A673 (cell line): ENCODE data around the gene MRE11. TPM values are rescaled to one million over a fixed set of nuclear protein-coding genes. Genes with fewer than 3 reads are reported as not detected.

Source experiments
- BruUV-seq: library from RNA; stranded (reverse); fragments of 400-500 nt; replicated peaks from 2 replicates; lab custom pipeline; 2021; lab: Mats Ljungman, UMichigan
- CTCF ChIA-PET: fragments of 300-600 bp; sonication (Branson Sonifier 250); formaldehyde crosslinking; loops from one replicate; lab custom pipeline; 2022; ENCODE audit warnings: antibody characterized with exemption; lab: Charles Lee
- POLR2A ChIA-PET: fragments of 300-600 bp; sonication (Branson Sonifier 250); formaldehyde crosslinking; loops from one replicate; lab custom pipeline; 2022; ENCODE audit warnings: antibody characterized with exemption; ENCODE audit not compliant: low non-redundant PET; lab: Charles Lee
- DNase-seq: peaks from one replicate; pipeline ENCODE4 v3.0.0-alpha.2; 2015; ENCODE audit warnings: low spot score
- H3K27ac ChIP-seq: fragments of 200-600 bp; sonication (generic); 2 replicates; pipeline ENCODE4 v1.5.1; 2016; ENCODE audit warnings: mixed run types, low read depth, mild to moderate bottlenecking, mixed read lengths, antibody characterized with exemption, low read length; ENCODE audit not compliant: poor library complexity, severe bottlenecking
- H3K27me3 ChIP-seq: fragments of 200-600 bp; sonication (generic); replicated peaks from 2 replicates; pipeline ENCODE4 v1.6.1; 2017; ENCODE audit warnings: mixed run types, low read depth, mild to moderate bottlenecking, mixed read lengths, antibody characterized with exemption, low read length; ENCODE audit not compliant: insufficient read depth, poor library complexity
- H3K36me3 ChIP-seq: fragments of 200-600 bp; sonication (generic); 2 replicates; pipeline ENCODE4 v1.6.1; 2016; ENCODE audit warnings: mixed run types, mild to moderate bottlenecking, mixed read lengths, antibody characterized with exemption, low read length; ENCODE audit not compliant: insufficient read depth, poor library complexity, severe bottlenecking
- H3K4me1 ChIP-seq: fragments of 200-600 bp; sonication (generic); 2 replicates; pipeline ENCODE4 v1.6.1; 2017; ENCODE audit warnings: mixed run types, mild to moderate bottlenecking, mixed read lengths, antibody characterized with exemption, low read length; ENCODE audit not compliant: insufficient read depth, poor library complexity, severe bottlenecking
- H3K4me3 ChIP-seq: fragments of 200-600 bp; sonication (generic); 2 replicates; pipeline ENCODE4 v1.5.1; 2016; ENCODE audit warnings: low read depth, mixed run types, mild to moderate bottlenecking, mixed read lengths, low read length; ENCODE audit not compliant: poor library complexity, severe bottlenecking
- H3K9me3 ChIP-seq: fragments of 200-600 bp; sonication (generic); 2 replicates; pipeline ENCODE4 v1.6.1; 2016; ENCODE audit warnings: mixed run types, low read depth, mild to moderate bottlenecking, mixed read lengths, antibody characterized with exemption, low read length; ENCODE audit not compliant: poor library complexity, severe bottlenecking
- CTCF ChIP-seq: fragments of 300-800, 200-600 bp; sonication (generic); conservative IDR thresholded peaks from 2 replicates; pipeline ENCODE4 v1.5.1; 2017; ENCODE audit warnings: low read depth, mild to moderate bottlenecking, antibody characterized with exemption, low read length, moderate library complexity, mixed read lengths
- EZH2 ChIP-seq: fragments of 200-600 bp; sonication (generic); IDR thresholded peaks from 2 replicates; pipeline ENCODE4 v1.6.1; 2017; ENCODE audit warnings: borderline replicate concordance, low read depth, mild to moderate bottlenecking, mixed read lengths, antibody characterized with exemption, low read length; ENCODE audit not compliant: poor library complexity, severe bottlenecking
- intact Hi-C: fragments of 100-400 bp; cut with micrococcal nuclease; formaldehyde crosslinking; loops from one replicate; pipeline ENCODE4 v1.10.0; 2022; ENCODE audit not compliant: unreplicated experiment
- total RNA-seq: library from RNA; stranded (reverse); gene quantifications from 2 replicates; pipeline ENCODE4 v1.2.3, GENCODE V29; 2021

Gene MRE11
- total RNA-seq, 1 experiment from 2014 or later = 44.7 TPM

GRCh38 chr11:94519478-94520084 lies 25.9 kb upstream of the MRE11 start:
- H3K4me1 ChIP-seq = no peaks in the 10 kb centered on the region
- no peak overlapping the region for H3K27ac ChIP-seq
- CTCF ChIA-PET = interaction anchor here (0.7 kb wide), 2 partner anchors 418 to 599 kb away, joined by 3 to 4 read pairs; no protein-coding TSS in a partner anchor
- intact Hi-C loops = loop anchor here (2.0 to 5.0 kb wide), 3 partner anchors 77 to 1908 kb away; no protein-coding TSS in a partner anchor
- POLR2A ChIA-PET = no interaction called here
- H3K9me3 ChIP-seq = no peaks in the 10 kb centered on the region
- H3K4me3 ChIP-seq = no peak overlapping the region
- H3K36me3 ChIP-seq = no peaks in the 10 kb centered on the region
- TF ChIP-seq EZH2 = no peak
- peak; percentile 82 for TF ChIP-seq CTCF
- DNase-seq = peak; percentile 59
- H3K27me3 ChIP-seq = peaks cover 12% of the 10 kb centered on the region
- no TSS peak for BruUV-seq

GRCh38 chr11:94518300-94518699 lies 24.7 kb upstream of the MRE11 start:
- Histone ChIP-seq H3K4me3 (no peak overlapping the region), H3K4me1 (no peaks in the 10 kb centered on the region), H3K27me3 (peaks cover 12% of the 10 kb centered on the region), H3K9me3 (no peaks in the 10 kb centered on the region), H3K27ac (no peak overlapping the region), H3K36me3 (no peaks in the 10 kb centered on the region)
- POLR2A ChIA-PET = no interaction called here
- BruUV-seq = no TSS peak
- intact Hi-C loops = loop anchor here (5.0 kb wide), 2 partner anchors 379 to 1909 kb away; no protein-coding TSS in a partner anchor
- DNase-seq = no peak
- CTCF ChIA-PET = interaction anchor here (0.5 kb wide), 1 partner anchor 15 kb away, joined by 3 read pairs; no protein-coding TSS in a partner anchor
- TF ChIP-seq EZH2 = no peak

GRCh38 chr11:94516725-94517124 lies 23.1 kb upstream of the MRE11 start:
- Histone ChIP-seq H3K27ac (no peak overlapping the region), H3K4me3 (no peak overlapping the region), H3K27me3 (peaks cover 12% of the 10 kb centered on the region), H3K4me1 (no peaks in the 10 kb centered on the region), H3K36me3 (no peaks in the 10 kb centered on the region), H3K9me3 (no peaks in the 10 kb centered on the region)
- ChIA-PET CTCF (interaction anchor here (0.6 kb wide), 2 partner anchors 86 to 341 kb away, joined by 3 read pairs; no protein-coding TSS in a partner anchor), POLR2A (no interaction called here)
- no TSS peak for BruUV-seq
- intact Hi-C loops = loop anchor here (5.0 kb wide), 2 partner anchors 381 to 1911 kb away; no protein-coding TSS in a partner anchor
- no peak for DNase-seq
- TF ChIP-seq CTCF (no peak), EZH2 (no peak)

- TF ChIP-seq CTCF (no peak), EZH2 (no peak)
- Histone ChIP-seq H3K27me3 (peaks cover 12% of the 10 kb centered on the region), H3K9me3 (no peaks in the 10 kb centered on the region), H3K36me3 (no peaks in the 10 kb centered on the region), H3K4me3 (no peak overlapping the region), H3K27ac (no peak overlapping the region), H3K4me1 (no peaks in the 10 kb centered on the region)
- intact Hi-C loops = loop anchor here (5.0 kb wide), 2 partner anchors 382 to 1912 kb away; no protein-coding TSS in a partner anchor
- CTCF ChIA-PET = no interaction called here
- no peak for DNase-seq
- POLR2A ChIA-PET = no interaction called here
- no TSS peak for BruUV-seq
Observed at GRCh38 chr11:94515398-94515797, 21.8 kb upstream of the MRE11 start.
